Activated T-cell treated with anti-CD3 and anti-CD28 coated beads, Interleukin-2, amount 50 U/mL, for 4 hours (primary cell): ENCODE results near the gene CLIP1. TPM values are rescaled to one million over a fixed set of nuclear protein-coding genes. Genes with fewer than 3 reads are reported as not detected.
"Not testable (repeated sequence)": the region's sequence is repeated elsewhere in the genome, so short reads cannot be mapped to it uniquely, and the experiment has no call there.

ENCODE experiments used
- ATAC-seq, 2 donors: fragments of 200-7000 bp; cut with Tn5 transposase; one replicate each; pipeline ENCODE4 v1.10.0; 2021
- DNase-seq: peaks from one replicate; pipeline ENCODE4 v3.0.0-alpha.2; 2020
- H3K27me3 Mint-ChIP-seq: one replicate; pipeline ENCODE4 v1.8.0; 2021; ENCODE audit warnings: low read depth, mixed read lengths
- H3K36me3 Mint-ChIP-seq: one replicate; pipeline ENCODE4 v1.8.0; 2022; ENCODE audit warnings: mixed read lengths; ENCODE audit not compliant: insufficient read depth
- H3K4me1 Mint-ChIP-seq: one replicate; pipeline ENCODE4 v1.8.0; 2021; ENCODE audit warnings: low read depth, mixed read lengths
- H3K4me3 Mint-ChIP-seq: one replicate; pipeline ENCODE4 v1.8.0; 2021; ENCODE audit warnings: mild to moderate bottlenecking, moderate library complexity, mixed read lengths
- H3K9me3 Mint-ChIP-seq: one replicate; pipeline ENCODE4 v1.8.0; 2021; ENCODE audit warnings: mixed read lengths
- total RNA-seq, 3 donors: library from RNA; stranded (reverse); gene quantifications; one replicate each; pipeline ENCODE4 v1.2.1, GENCODE V29; 2021

CLIP1 gene
- total RNA-seq, 3 donors from 2014 or later = 52.6 to 61.1 (median 53.1) TPM

GRCh38 chr12:122452701-122453285, 30.3 kb upstream of the CLIP1 start:
- no peaks in the 10 kb centered on the region for H3K9me3 Mint-ChIP-seq
- H3K4me1 Mint-ChIP-seq = peaks cover 36% of the 10 kb centered on the region
- DNase-seq (no peak), ATAC-seq (no peak)
- no peaks in the 10 kb centered on the region for H3K27me3 Mint-ChIP-seq
- H3K36me3 Mint-ChIP-seq = no peaks in the 10 kb centered on the region
- peak overlapping the region; percentile 64 for H3K4me3 Mint-ChIP-seq

- Mint-ChIP-seq H3K4me1 (peaks cover 26% of the 10 kb centered on the region), H3K4me3 (no peak overlapping the region), H3K27me3 (no peaks in the 10 kb centered on the region), H3K36me3 (no peaks in the 10 kb centered on the region), H3K9me3 (no peaks in the 10 kb centered on the region)
- DNase-seq (no peak), ATAC-seq (peak; percentile 61 to 69)
These were observed 26.8 kb upstream of the CLIP1 start for GRCh38 chr12:122449317-122449716.

GRCh38 chr12:122447825-122448224, 25.4 kb upstream of the CLIP1 start:
- DNase-seq, H3K4me3 Mint-ChIP-seq, H3K36me3 Mint-ChIP-seq, ATAC-seq, H3K9me3 Mint-ChIP-seq, H3K27me3 Mint-ChIP-seq: not testable (repeated sequence)
- H3K4me1 Mint-ChIP-seq = peaks cover 11% of the 10 kb centered on the region

- H3K9me3 Mint-ChIP-seq, ATAC-seq, H3K4me1 Mint-ChIP-seq, H3K36me3 Mint-ChIP-seq, H3K4me3 Mint-ChIP-seq, DNase-seq, H3K27me3 Mint-ChIP-seq: not testable (repeated sequence)
These were observed 23.9 kb upstream of the CLIP1 start for GRCh38 chr12:122446390-122446789.

GRCh38 chr12:122444071-122444470, 21.6 kb upstream of the CLIP1 start:
- H3K4me1 Mint-ChIP-seq, H3K4me3 Mint-ChIP-seq, DNase-seq, H3K9me3 Mint-ChIP-seq, H3K36me3 Mint-ChIP-seq, ATAC-seq, H3K27me3 Mint-ChIP-seq: not testable (repeated sequence)

- H3K9me3 Mint-ChIP-seq, DNase-seq, H3K4me3 Mint-ChIP-seq, H3K36me3 Mint-ChIP-seq, ATAC-seq, H3K4me1 Mint-ChIP-seq, H3K27me3 Mint-ChIP-seq: not testable (repeated sequence)
These were observed 16.4 kb upstream of the CLIP1 start for GRCh38 chr12:122438822-122439221.

- no peak for DNase-seq
- Mint-ChIP-seq H3K4me1 (no peaks in the 10 kb centered on the region), H3K9me3 (no peaks in the 10 kb centered on the region), H3K36me3 (no peaks in the 10 kb centered on the region), H3K27me3 (no peaks in the 10 kb centered on the region), H3K4me3 (no peak overlapping the region)
- ATAC-seq = no peak
These were observed 15.2 kb upstream of the CLIP1 start for GRCh38 chr12:122437656-122438121.

- Mint-ChIP-seq H3K9me3 (no peaks in the 10 kb centered on the region), H3K36me3 (no peaks in the 10 kb centered on the region), H3K27me3 (no peaks in the 10 kb centered on the region), H3K4me1 (no peaks in the 10 kb centered on the region), H3K4me3 (no peak overlapping the region)
- DNase-seq (no peak), ATAC-seq (no peak)
These were observed 12.7 kb upstream of the CLIP1 start for GRCh38 chr12:122435186-122435585.

GRCh38 chr12:122429043-122429442, 6.6 kb upstream of the CLIP1 start:
- H3K9me3 Mint-ChIP-seq, H3K36me3 Mint-ChIP-seq, H3K4me1 Mint-ChIP-seq, ATAC-seq, H3K4me3 Mint-ChIP-seq, DNase-seq, H3K27me3 Mint-ChIP-seq: not testable (repeated sequence)

GRCh38 chr12:122427403-122427802, 4.9 kb upstream of the CLIP1 start:
- Mint-ChIP-seq H3K36me3 (no peaks in the 10 kb centered on the region), H3K9me3 (no peaks in the 10 kb centered on the region), H3K4me1 (peaks cover 10% of the 10 kb centered on the region), H3K27me3 (no peaks in the 10 kb centered on the region), H3K4me3 (no peak overlapping the region)
- DNase-seq (no peak), ATAC-seq (no peak)

- ATAC-seq (no peak), DNase-seq (no peak)
- H3K36me3 Mint-ChIP-seq = no peaks in the 10 kb centered on the region
- H3K27me3 Mint-ChIP-seq = no peaks in the 10 kb centered on the region
- peaks cover 32% of the 10 kb centered on the region for H3K4me1 Mint-ChIP-seq
- peak overlapping the region; percentile 89 for H3K4me3 Mint-ChIP-seq
- H3K9me3 Mint-ChIP-seq = no peaks in the 10 kb centered on the region
These were observed 1.0 kb upstream of the CLIP1 start for GRCh38 chr12:122423258-122424165.

- H3K27me3 Mint-ChIP-seq = no peaks in the 10 kb centered on the region
- peaks cover 2% of the 10 kb centered on the region for H3K36me3 Mint-ChIP-seq
- ATAC-seq (peak; percentile 48 to 56), DNase-seq (peak; percentile 49)
- peak overlapping the region; percentile 89 for H3K4me3 Mint-ChIP-seq
- H3K4me1 Mint-ChIP-seq = peaks cover 37% of the 10 kb centered on the region
- no peaks in the 10 kb centered on the region for H3K9me3 Mint-ChIP-seq
These were observed 325 bp upstream of the CLIP1 start for GRCh38 chr12:122422730-122423257.

GRCh38 chr12:122421187-122421820, 1.2 kb downstream of the CLIP1 start:
- ATAC-seq (peak; percentile 3 to 9), DNase-seq (peak; percentile 6)
- H3K36me3 Mint-ChIP-seq = peaks cover 3% of the 10 kb centered on the region
- H3K27me3 Mint-ChIP-seq = no peaks in the 10 kb centered on the region
- H3K4me3 Mint-ChIP-seq = peak overlapping the region; percentile 87
- H3K4me1 Mint-ChIP-seq = peaks cover 40% of the 10 kb centered on the region
- H3K9me3 Mint-ChIP-seq = no peaks in the 10 kb centered on the region

- H3K9me3 Mint-ChIP-seq = no peaks in the 10 kb centered on the region
- no peaks in the 10 kb centered on the region for H3K27me3 Mint-ChIP-seq
- ATAC-seq (no peak), DNase-seq (no peak)
- peak overlapping the region; percentile 87 for H3K4me3 Mint-ChIP-seq
- peaks cover 47% of the 10 kb centered on the region for H3K4me1 Mint-ChIP-seq
- peaks cover 3% of the 10 kb centered on the region for H3K36me3 Mint-ChIP-seq
These were observed 1.9 kb downstream of the CLIP1 start for GRCh38 chr12:122420471-122421162.
